Stimulated activated CD4-positive, alpha-beta T cell treated with anti-CD3 and anti-CD28 coated beads, TNF-alpha, amount 100 ng/mL, for 1 hour (primary cell): ENCODE results near the gene BRD3OS.

Experiments used
- DNase-seq, 3 donors: peaks; one replicate each; pipeline ENCODE4 v3.0.0-alpha.2; 2020; ENCODE audit warnings: low read depth in 3 of 3, low spot score in 1 of 3

BRD3OS gene

GRCh38 chr9:134024828-134025605 is at the start of gene BRD3OS:
Gene BRD3OS, plus strand, starts transcription at chr9:134025481. Its CDS starts 1,267 bp downstream, at chr9:134026748.
- peak; percentile 77 to 87 (median 85) for DNase-seq

- no peak for DNase-seq
These were observed 49.8 kb upstream of the BRD3OS start for GRCh38 chr9:133975511-133975910.

- no peak for DNase-seq
These were observed 49.0 kb upstream of the BRD3OS start for GRCh38 chr9:133976191-133976861.

GRCh38 chr9:133976887-133977286 is 48.4 kb upstream of the BRD3OS start:
- DNase-seq = no peak

- no peak for DNase-seq
These were observed 47.7 kb upstream of the BRD3OS start for GRCh38 chr9:133977421-133978201.

GRCh38 chr9:133978226-133978898 is 46.9 kb upstream of the BRD3OS start:
- DNase-seq = no peak

- no peak for DNase-seq
These were observed 46.4 kb upstream of the BRD3OS start for GRCh38 chr9:133978899-133979272.

- no peak for DNase-seq
These were observed 45.9 kb upstream of the BRD3OS start for GRCh38 chr9:133979273-133979920.

- no peak for DNase-seq
These were observed 45.1 kb upstream of the BRD3OS start for GRCh38 chr9:133979921-133980863.

- no peak for DNase-seq
These were observed 44.3 kb upstream of the BRD3OS start for GRCh38 chr9:133980864-133981588.

- no peak for DNase-seq
These were observed 43.7 kb upstream of the BRD3OS start for GRCh38 chr9:133981589-133981957.

- DNase-seq = no peak
These were observed 43.2 kb upstream of the BRD3OS start for GRCh38 chr9:133981958-133982681.

- no peak for DNase-seq
These were observed 42.1 kb upstream of the BRD3OS start for GRCh38 chr9:133982971-133983720.

GRCh38 chr9:133986061-133986460 is 39.2 kb upstream of the BRD3OS start:
- DNase-seq = no peak

GRCh38 chr9:133986774-133987445 is 38.4 kb upstream of the BRD3OS start:
- DNase-seq = no peak

GRCh38 chr9:133987446-133987788 is 37.9 kb upstream of the BRD3OS start:
- DNase-seq = no peak

- no peak for DNase-seq
These were observed 37.2 kb upstream of the BRD3OS start for GRCh38 chr9:133987946-133988665.
